WI38 (cell line): ENCODE results near the gene ZNF506.
"Not testable (repeated sequence)": the region's sequence is repeated elsewhere in the genome, so short reads cannot be mapped to it uniquely, and the experiment has no call there.

Source experiments
- H3K4me3 ChIP-seq: 2 replicates; pipeline ENCODE4 v1.5.1; 2011; ENCODE audit warnings: low read depth, mild to moderate bottlenecking, control low read depth, low read length
- TF ChIP-seq, protein P1 (sequence below): IDR thresholded peaks from 2 replicates; pipeline ENCODE4 v1.5.1; 2012; ENCODE audit warnings: low read depth, mild to moderate bottlenecking, control low read depth, low read length

The ZNF506 gene

DNA sequence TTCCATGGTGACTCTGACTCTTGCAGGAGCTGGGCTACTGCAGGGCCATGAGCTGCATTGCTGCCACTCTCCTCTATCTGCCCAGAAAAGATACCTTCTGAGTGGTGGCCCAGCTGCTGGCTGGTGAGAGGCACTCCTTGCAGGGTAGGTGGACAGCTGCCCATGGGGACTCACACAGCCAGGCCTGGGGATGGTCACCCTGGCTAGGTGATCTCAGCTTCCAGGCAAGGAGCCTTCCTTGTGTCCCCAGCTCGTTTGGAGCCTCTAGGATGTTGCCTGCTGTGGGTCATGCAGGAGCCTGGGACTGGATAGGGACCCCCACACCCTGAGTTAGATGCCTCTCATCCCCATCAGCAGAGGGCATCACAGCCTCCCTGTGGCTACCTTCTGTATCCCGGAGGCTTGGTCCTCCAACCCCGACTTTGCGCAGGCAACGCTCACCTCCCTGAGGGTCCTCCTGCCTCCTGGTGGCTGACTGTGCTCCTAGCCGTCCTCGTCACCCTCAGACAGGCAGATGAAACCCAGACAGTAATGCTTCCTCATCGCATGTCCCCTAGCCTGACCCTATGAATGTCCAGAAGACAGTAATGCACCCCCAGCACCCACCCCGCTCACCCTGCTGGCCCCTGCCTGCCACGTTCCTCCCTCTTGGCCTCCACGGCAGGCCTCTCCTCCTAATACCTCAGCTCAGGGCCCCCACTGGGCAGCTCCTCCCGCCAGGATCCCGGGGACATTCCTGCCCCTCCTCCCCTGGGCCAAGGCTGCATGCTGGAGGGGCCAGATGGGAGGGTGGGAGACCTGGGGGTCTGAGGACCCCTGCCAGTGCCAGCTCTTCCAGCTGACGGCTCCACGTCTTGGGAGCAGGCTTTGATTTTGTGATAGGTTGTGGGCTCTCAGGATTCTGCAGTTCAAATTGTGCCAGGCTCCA lies 75.0 kb downstream of the ZNF506 start:
- H3K4me3 ChIP-seq: no peak overlapping the region
- TF ChIP-seq, protein P1, sequence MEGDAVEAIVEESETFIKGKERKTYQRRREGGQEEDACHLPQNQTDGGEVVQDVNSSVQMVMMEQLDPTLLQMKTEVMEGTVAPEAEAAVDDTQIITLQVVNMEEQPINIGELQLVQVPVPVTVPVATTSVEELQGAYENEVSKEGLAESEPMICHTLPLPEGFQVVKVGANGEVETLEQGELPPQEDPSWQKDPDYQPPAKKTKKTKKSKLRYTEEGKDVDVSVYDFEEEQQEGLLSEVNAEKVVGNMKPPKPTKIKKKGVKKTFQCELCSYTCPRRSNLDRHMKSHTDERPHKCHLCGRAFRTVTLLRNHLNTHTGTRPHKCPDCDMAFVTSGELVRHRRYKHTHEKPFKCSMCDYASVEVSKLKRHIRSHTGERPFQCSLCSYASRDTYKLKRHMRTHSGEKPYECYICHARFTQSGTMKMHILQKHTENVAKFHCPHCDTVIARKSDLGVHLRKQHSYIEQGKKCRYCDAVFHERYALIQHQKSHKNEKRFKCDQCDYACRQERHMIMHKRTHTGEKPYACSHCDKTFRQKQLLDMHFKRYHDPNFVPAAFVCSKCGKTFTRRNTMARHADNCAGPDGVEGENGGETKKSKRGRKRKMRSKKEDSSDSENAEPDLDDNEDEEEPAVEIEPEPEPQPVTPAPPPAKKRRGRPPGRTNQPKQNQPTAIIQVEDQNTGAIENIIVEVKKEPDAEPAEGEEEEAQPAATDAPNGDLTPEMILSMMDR: no peak

DNA sequence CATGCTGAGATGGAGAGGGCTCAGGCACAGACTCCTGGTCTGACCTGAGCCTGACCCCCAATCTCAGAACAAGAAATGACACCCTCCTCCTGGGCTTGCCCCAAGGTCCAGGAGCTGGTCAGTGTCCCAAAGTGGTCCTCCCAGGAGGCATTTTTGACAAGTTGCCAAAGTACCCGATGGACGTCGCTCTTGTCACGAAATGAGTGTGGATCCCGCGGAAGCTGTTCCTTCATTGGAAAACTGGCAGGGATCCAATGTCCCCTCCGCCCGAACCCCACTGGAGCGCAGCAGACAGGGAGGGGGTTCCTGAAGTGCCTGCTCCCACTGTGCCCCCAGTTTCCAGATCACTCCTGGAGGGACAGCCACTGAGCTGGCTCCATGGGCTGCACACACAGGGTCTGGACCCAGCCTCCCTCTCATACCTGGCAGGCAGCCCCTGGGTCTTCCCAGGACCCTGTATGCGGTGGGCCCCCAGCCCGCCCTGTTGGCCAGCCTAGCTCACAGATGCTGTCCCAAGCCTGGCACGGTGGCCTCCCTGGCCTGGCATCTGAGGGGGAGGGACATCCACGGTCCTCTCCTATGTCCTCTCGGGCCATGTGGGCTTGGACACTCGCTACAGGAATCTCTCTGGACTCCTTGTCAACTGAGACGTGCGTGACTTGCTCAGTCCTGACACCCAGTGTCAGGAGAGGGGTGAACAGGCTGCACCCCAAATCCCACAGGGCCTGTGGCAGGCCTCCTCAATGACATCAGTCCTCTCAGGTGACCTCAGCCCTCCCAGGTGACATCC lies 75.9 kb downstream of the ZNF506 start:
- TF ChIP-seq, protein P1: no peak
- H3K4me3 ChIP-seq: no peak overlapping the region

- TF ChIP-seq, protein P1: no peak
- no peak overlapping the region for H3K4me3 ChIP-seq
Observed at GRCh38 chr19:19744641-19745040, 76.9 kb downstream of the ZNF506 start.

DNA sequence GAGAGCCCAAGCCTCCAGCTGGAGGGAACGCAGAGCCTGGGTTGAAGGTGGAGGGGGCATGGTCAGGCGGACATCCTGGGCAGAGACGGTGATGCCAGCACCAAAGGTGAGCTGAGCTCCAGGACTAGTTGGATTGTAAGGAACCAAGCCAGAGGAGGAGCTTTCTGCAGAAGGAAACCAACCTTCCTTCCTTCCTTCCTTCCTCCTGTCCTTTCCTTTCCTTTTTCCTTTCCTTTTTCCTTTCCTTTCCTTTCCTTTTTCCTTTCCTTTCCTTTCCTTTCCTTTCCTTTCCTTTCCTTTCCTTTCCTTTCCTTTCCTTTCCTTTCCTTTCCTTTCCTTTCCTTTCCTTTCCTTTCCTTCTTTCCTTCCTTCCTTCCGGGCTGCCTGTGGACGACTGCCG lies 77.6 kb downstream of the ZNF506 start:
- H3K4me3 ChIP-seq: not testable (repeated sequence)

DNA sequence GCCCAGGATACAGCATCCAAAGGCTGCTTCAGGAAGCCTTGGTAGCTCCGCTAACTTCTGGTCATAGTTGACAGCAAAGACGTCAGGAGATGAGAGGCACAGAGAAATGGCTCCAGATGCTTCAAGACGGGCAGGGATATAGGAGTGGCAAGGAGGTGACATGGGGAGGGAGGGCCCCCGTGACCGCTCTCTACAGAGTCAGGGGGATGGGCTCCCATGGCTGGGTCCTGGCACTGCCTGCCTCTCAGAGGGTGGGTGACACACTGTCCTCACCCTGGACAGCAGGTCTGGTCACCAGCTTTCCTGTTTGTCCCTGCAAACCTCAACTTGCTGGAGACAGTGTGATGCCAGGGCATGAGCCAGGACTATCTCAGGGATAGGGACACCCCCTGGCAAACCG lies 78.4 kb downstream of the ZNF506 start:
- TF ChIP-seq, protein P1: no peak
- H3K4me3 ChIP-seq: no peak overlapping the region

- H3K4me3 ChIP-seq: no peak overlapping the region
- TF ChIP-seq, protein P1: no peak
Observed at GRCh38 chr19:19742773-19743172, 78.8 kb downstream of the ZNF506 start.
